OCI-LY3 (cell line): ENCODE measurements around the gene N4BP2.
"Not testable (repeated sequence)": the region's sequence is repeated elsewhere in the genome, so short reads cannot be mapped to it uniquely, and the experiment has no call there.

Experiments
- H2AFZ ChIP-seq: fragments of 200-600, 300-600 bp; shearing (Covaris generic); 2 replicates; pipeline ENCODE4 v1.6.0; 2014; ENCODE audit warnings: antibody characterized with exemption, low read depth, low read length
- H3K27ac ChIP-seq: fragments of 200-600, 300-600 bp; sonication (generic); 2 replicates; pipeline ENCODE4 v1.5.1; 2014; ENCODE audit warnings: mild to moderate bottlenecking, low read length, moderate library complexity, mixed read lengths
- H3K27me3 ChIP-seq: fragments of 200-600, 300-600 bp; sonication (generic); 2 replicates; pipeline ENCODE4 v1.6.1; 2014; ENCODE audit warnings: low read depth, low read length, mixed read lengths
- H3K36me3 ChIP-seq: fragments of 200-600, 300-600 bp; sonication (generic); replicated peaks from 2 replicates; pipeline ENCODE3; 2014; ENCODE audit warnings: low read depth, low read length, mixed read lengths
- H3K4me1 ChIP-seq: fragments of 300-600, 200-600 bp; sonication (generic); 2 replicates; pipeline ENCODE4 v1.6.1; 2014; ENCODE audit warnings: low read length, mixed read lengths
- H3K4me2 ChIP-seq: fragments of 200-600, 300-600 bp; sonication (generic); 2 replicates; pipeline ENCODE4 v1.6.1; 2014; ENCODE audit warnings: low read length, mixed read lengths
- H3K4me3 ChIP-seq: fragments of 300-600, 200-600 bp; sonication (generic); 2 replicates; pipeline ENCODE4 v1.5.1; 2014; ENCODE audit warnings: antibody characterized with exemption, mild to moderate bottlenecking, low read length, moderate library complexity
- H3K79me2 ChIP-seq: fragments of 300-600, 200-600 bp; shearing (Covaris generic); 2 replicates; pipeline ENCODE4 v1.6.1; 2014; ENCODE audit warnings: mild to moderate bottlenecking, low read length, mixed read lengths
- H3K9ac ChIP-seq: fragments of 300-600, 200-600 bp; shearing (Covaris generic); 2 replicates; pipeline ENCODE4 v1.6.0; 2014; ENCODE audit warnings: mild to moderate bottlenecking, low read length, moderate library complexity
- H3K9me3 ChIP-seq: fragments of 200-600, 300-600 bp; shearing (Covaris generic); 2 replicates; pipeline ENCODE4 v1.6.1; 2014; ENCODE audit warnings: low read length, mixed read lengths; ENCODE audit not compliant: insufficient read depth
- H4K20me1 ChIP-seq: fragments of 200-600, 300-600 bp; sonication (generic); 2 replicates; pipeline ENCODE4 v1.6.1; 2016; ENCODE audit warnings: low read length, mixed read lengths; ENCODE audit not compliant: insufficient read depth
- EZH2phosphoT487 ChIP-seq: fragments of 200-600 bp; shearing (Covaris generic); IDR thresholded peaks from 2 replicates; pipeline ENCODE4 v1.6.1; 2018; ENCODE audit warnings: antibody characterized with exemption, mixed run types, low read depth
- TF ChIP-seq, protein P1 (sequence below): fragments of 200-600, 300-600 bp; sonication (generic); IDR thresholded peaks from 2 replicates; pipeline ENCODE4 v1.5.1; 2014; ENCODE audit warnings: antibody characterized with exemption, low read length, low read depth

The N4BP2 gene

DNA sequence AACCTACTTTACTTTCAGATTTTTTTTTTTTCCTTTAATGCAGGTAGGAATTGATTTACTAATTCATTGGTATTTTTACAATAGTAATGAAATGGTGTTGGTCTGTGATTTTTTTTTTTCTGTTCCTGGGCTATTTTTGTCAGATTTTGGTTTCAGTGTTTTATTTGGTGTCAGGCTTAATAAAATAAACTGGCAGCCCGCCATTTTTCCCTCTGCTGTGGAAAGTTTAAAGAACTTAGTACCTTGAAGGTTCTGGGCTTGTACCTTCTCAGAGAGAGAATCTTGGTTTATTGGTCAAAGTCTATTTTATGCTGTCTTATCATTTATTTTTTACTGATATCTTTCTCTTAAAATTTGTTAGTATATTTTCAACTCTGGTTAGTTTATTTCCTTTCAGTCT, 76.2 kb downstream of the N4BP2 start:
- H3K27ac ChIP-seq: no peak overlapping the region
- no peaks in the 10 kb centered on the region for H3K27me3 ChIP-seq
- no peaks in the 10 kb centered on the region for H3K79me2 ChIP-seq
- no peak overlapping the region for H3K9ac ChIP-seq
- H3K9me3 ChIP-seq: no peaks in the 10 kb centered on the region
- H4K20me1 ChIP-seq: no peaks in the 10 kb centered on the region
- no peak overlapping the region for H3K4me3 ChIP-seq
- TF ChIP-seq EZH2phosphoT487: no peak
- TF ChIP-seq, protein P1, sequence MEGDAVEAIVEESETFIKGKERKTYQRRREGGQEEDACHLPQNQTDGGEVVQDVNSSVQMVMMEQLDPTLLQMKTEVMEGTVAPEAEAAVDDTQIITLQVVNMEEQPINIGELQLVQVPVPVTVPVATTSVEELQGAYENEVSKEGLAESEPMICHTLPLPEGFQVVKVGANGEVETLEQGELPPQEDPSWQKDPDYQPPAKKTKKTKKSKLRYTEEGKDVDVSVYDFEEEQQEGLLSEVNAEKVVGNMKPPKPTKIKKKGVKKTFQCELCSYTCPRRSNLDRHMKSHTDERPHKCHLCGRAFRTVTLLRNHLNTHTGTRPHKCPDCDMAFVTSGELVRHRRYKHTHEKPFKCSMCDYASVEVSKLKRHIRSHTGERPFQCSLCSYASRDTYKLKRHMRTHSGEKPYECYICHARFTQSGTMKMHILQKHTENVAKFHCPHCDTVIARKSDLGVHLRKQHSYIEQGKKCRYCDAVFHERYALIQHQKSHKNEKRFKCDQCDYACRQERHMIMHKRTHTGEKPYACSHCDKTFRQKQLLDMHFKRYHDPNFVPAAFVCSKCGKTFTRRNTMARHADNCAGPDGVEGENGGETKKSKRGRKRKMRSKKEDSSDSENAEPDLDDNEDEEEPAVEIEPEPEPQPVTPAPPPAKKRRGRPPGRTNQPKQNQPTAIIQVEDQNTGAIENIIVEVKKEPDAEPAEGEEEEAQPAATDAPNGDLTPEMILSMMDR: no peak
- no peak overlapping the region for H3K4me2 ChIP-seq
- H3K36me3 ChIP-seq: peaks cover 7% of the 10 kb centered on the region
- H3K4me1 ChIP-seq: peaks cover 5% of the 10 kb centered on the region
- no peak overlapping the region for H2AFZ ChIP-seq

- H3K4me2 ChIP-seq: no peak overlapping the region
- H3K36me3 ChIP-seq: peaks cover 7% of the 10 kb centered on the region
- no peaks in the 10 kb centered on the region for H3K9me3 ChIP-seq
- no peaks in the 10 kb centered on the region for H3K79me2 ChIP-seq
- no peak overlapping the region for H3K4me3 ChIP-seq
- no peaks in the 10 kb centered on the region for H3K27me3 ChIP-seq
- H4K20me1 ChIP-seq: no peaks in the 10 kb centered on the region
- H3K27ac ChIP-seq: no peak overlapping the region
- no peak overlapping the region for H3K9ac ChIP-seq
- H3K4me1 ChIP-seq: peaks cover 5% of the 10 kb centered on the region
- no peak for TF ChIP-seq EZH2phosphoT487
- TF ChIP-seq, protein P1: no peak
- H2AFZ ChIP-seq: no peak overlapping the region
Measured at GRCh38 chr4:40134206-40134917, 77.7 kb downstream of the N4BP2 start.

DNA sequence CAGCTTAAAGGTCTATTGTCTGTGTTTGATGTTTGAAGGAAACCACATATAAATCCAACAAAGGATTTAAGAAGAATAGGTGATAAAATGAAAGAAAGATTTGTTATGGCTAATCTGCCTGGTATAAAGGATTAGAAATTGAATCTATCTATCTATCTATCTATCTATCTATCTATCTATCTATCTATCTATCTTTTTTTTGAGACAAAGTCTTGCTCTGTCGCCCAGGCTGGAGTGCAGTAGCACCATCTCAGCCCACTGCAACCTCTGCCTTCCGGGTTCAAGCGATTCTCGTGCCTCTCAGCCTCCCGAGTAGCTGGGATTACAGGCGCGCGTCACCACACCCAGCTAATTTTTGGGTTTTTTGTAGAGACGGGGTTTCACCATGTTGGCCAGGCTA, 79.6 kb downstream of the N4BP2 start:
- not testable (repeated sequence) for H2AFZ ChIP-seq, H3K9me3 ChIP-seq, H3K4me3 ChIP-seq, H3K4me2 ChIP-seq, H3K27ac ChIP-seq, H3K79me2 ChIP-seq, H3K4me1 ChIP-seq, H3K9ac ChIP-seq, H3K27me3 ChIP-seq, H3K36me3 ChIP-seq, H4K20me1 ChIP-seq

- no peaks in the 10 kb centered on the region for H3K9me3 ChIP-seq
- peaks cover 21% of the 10 kb centered on the region for H3K36me3 ChIP-seq
- H3K4me1 ChIP-seq: peaks cover 8% of the 10 kb centered on the region; the same call in 1 of the 2 replicates
- no peak overlapping the region for H3K27ac ChIP-seq
- H3K4me2 ChIP-seq: no peak overlapping the region
- H3K27me3 ChIP-seq: no peaks in the 10 kb centered on the region
- H3K9ac ChIP-seq: no peak overlapping the region
- TF ChIP-seq EZH2phosphoT487: no peak
- TF ChIP-seq, protein P1: no peak
- no peaks in the 10 kb centered on the region for H3K79me2 ChIP-seq
- H4K20me1 ChIP-seq: no peaks in the 10 kb centered on the region
- no peak overlapping the region for H2AFZ ChIP-seq
- H3K4me3 ChIP-seq: no peak overlapping the region
Measured at GRCh38 chr4:40140196-40140595, 83.5 kb downstream of the N4BP2 start.

DNA sequence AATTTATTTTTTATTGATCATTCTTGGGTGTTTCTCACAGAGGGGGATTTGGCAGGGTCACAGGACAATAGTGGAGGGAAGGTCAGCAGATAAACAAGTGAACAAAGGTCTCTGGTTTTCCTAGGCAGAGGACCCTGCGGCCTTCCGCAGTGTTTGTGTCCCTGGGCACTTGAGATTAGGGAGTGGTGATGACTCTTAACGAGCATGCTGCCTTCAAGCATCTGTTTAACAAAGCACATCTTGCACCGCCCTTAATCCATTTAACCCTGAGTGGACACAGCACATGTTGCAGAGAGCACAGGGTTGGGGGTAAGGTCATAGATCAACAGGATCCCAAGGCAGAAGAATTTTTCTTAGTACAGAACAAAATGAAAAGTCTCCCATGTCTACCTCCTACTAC, 83.9 kb downstream of the N4BP2 start:
- not testable (repeated sequence) for H3K27me3 ChIP-seq, H3K4me2 ChIP-seq, H2AFZ ChIP-seq, H3K79me2 ChIP-seq, H3K4me1 ChIP-seq, H3K9me3 ChIP-seq, H3K4me3 ChIP-seq, H4K20me1 ChIP-seq, H3K27ac ChIP-seq, H3K9ac ChIP-seq
- peaks cover 21% of the 10 kb centered on the region for H3K36me3 ChIP-seq
